ENCODE data around the gene SH3GL3. TPM values are rescaled to one million over a fixed set of nuclear protein-coding genes. Genes with fewer than 3 reads are reported as not detected.

Gene SH3GL3
- total RNA-seq, 1 experiment from 2014 or later = not detected

- Histone ChIP-seq H3K36me3 (ENCODE audit: control insufficient read depth, insufficient read depth, low read length) (no peaks in the 10 kb centered on the region), H3K4me1 (no peaks in the 10 kb centered on the region), H3K4me3 (ENCODE audit: low read depth, low read length) (no peak overlapping the region), H3K27me3 (replicated peaks; ENCODE audit: control insufficient read depth, insufficient read depth, low read length) (no peaks in the 10 kb centered on the region), H3K9me3 (no peaks in the 10 kb centered on the region)
- no peak for DNase-seq
- ChIA-PET CTCF (no interaction called here), POLR2A (no interaction called here)
- BruUV-seq (replicated peaks) = no TSS peak
- intact Hi-C loops (cut with micrococcal nuclease; ENCODE audit: unreplicated experiment) = no loop called here
- Mint-ChIP-seq H3K27ac (ENCODE audit: unreplicated experiment) (no peak overlapping the region), H3K9me3 (ENCODE audit: unreplicated experiment) (peaks cover 13% of the 10 kb centered on the region), H3K4me3 (ENCODE audit: unreplicated experiment) (no peak overlapping the region), H3K4me1 (ENCODE audit: low read depth, unreplicated experiment) (no peaks in the 10 kb centered on the region), H3K27me3 (ENCODE audit: insufficient read depth, unreplicated experiment) (peaks cover 9% of the 10 kb centered on the region), H3K36me3 (ENCODE audit: insufficient read depth, unreplicated experiment) (no peaks in the 10 kb centered on the region)
- no peak for TF ChIP-seq CTCF (IDR thresholded peaks at IDR 0.05; ENCODE audit: insufficient read depth in 1 of 2, low read depth in 1 of 2, low read length in 1 of 2, severe bottlenecking in 1 of 2, unreplicated experiment in 1 of 2)
These were observed 197.3 kb downstream of the SH3GL3 start for GRCh38 chr15:83644439-83644838.

GRCh38 chr15:83650831-83651230, 203.7 kb downstream of the SH3GL3 start:
- no peaks in the 10 kb centered on the region for H3K4me1 Mint-ChIP-seq (ENCODE audit: low read depth, unreplicated experiment)
- DNase-seq = no peak

GRCh38 chr15:83651541-83651940, 204.4 kb downstream of the SH3GL3 start:
- POLR2A ChIA-PET = interaction anchor here (0.6 kb wide), 1 partner anchor 41 kb away, joined by 5 read pairs; no protein-coding TSS in a partner anchor
- CTCF ChIA-PET = no interaction called here
- no peaks in the 10 kb centered on the region for H3K27me3 ChIP-seq (replicated peaks; ENCODE audit: control insufficient read depth, insufficient read depth, low read length)
- no peaks in the 10 kb centered on the region; the same call in none of the 2 replicates for H3K4me1 ChIP-seq
- H3K36me3 ChIP-seq (ENCODE audit: control insufficient read depth, insufficient read depth, low read length) = no peaks in the 10 kb centered on the region
- Mint-ChIP-seq H3K4me3 (ENCODE audit: unreplicated experiment) (no peak overlapping the region), H3K27ac (ENCODE audit: unreplicated experiment) (no peak overlapping the region), H3K36me3 (ENCODE audit: insufficient read depth, unreplicated experiment) (no peaks in the 10 kb centered on the region), H3K4me1 (ENCODE audit: low read depth, unreplicated experiment) (peaks cover 2% of the 10 kb centered on the region), H3K9me3 (ENCODE audit: unreplicated experiment) (no peaks in the 10 kb centered on the region), H3K27me3 (ENCODE audit: insufficient read depth, unreplicated experiment) (peaks cover 6% of the 10 kb centered on the region)
- no TSS peak for BruUV-seq (replicated peaks)
- no peak for TF ChIP-seq CTCF (IDR thresholded peaks at IDR 0.05; ENCODE audit: insufficient read depth in 1 of 2, low read depth in 1 of 2, low read length in 1 of 2, severe bottlenecking in 1 of 2, unreplicated experiment in 1 of 2)
- intact Hi-C loops (cut with micrococcal nuclease; ENCODE audit: unreplicated experiment) = no loop called here
- DNase-seq = no peak
- no peaks in the 10 kb centered on the region for H3K9me3 ChIP-seq
- no peak overlapping the region for H3K4me3 ChIP-seq (ENCODE audit: low read depth, low read length)

More at GRCh38 chr15:83650831-83651230, 203.7 kb downstream of the SH3GL3 start:
- Mint-ChIP-seq H3K4me3 (ENCODE audit: unreplicated experiment) (no peak overlapping the region), H3K9me3 (ENCODE audit: unreplicated experiment) (no peaks in the 10 kb centered on the region), H3K27ac (ENCODE audit: unreplicated experiment) (no peak overlapping the region), H3K27me3 (ENCODE audit: insufficient read depth, unreplicated experiment) (peaks cover 6% of the 10 kb centered on the region), H3K36me3 (ENCODE audit: insufficient read depth, unreplicated experiment) (no peaks in the 10 kb centered on the region)
- POLR2A ChIA-PET = no interaction called here
- no peak for TF ChIP-seq CTCF (IDR thresholded peaks at IDR 0.05; ENCODE audit: insufficient read depth in 1 of 2, low read depth in 1 of 2, low read length in 1 of 2, severe bottlenecking in 1 of 2, unreplicated experiment in 1 of 2)
- CTCF ChIA-PET = no interaction called here
- intact Hi-C loops (cut with micrococcal nuclease; ENCODE audit: unreplicated experiment) = no loop called here
- no peak overlapping the region for H3K4me3 ChIP-seq (ENCODE audit: low read depth, low read length)
- no peaks in the 10 kb centered on the region for H3K4me1 ChIP-seq
- H3K36me3 ChIP-seq (ENCODE audit: control insufficient read depth, insufficient read depth, low read length) = no peaks in the 10 kb centered on the region
- no peaks in the 10 kb centered on the region for H3K27me3 ChIP-seq (replicated peaks; ENCODE audit: control insufficient read depth, insufficient read depth, low read length)
- H3K9me3 ChIP-seq = no peaks in the 10 kb centered on the region
- no TSS peak for BruUV-seq (replicated peaks)

All from Caco-2 (cell line).